GM19099 (cell line): Measurements from ENCODE around the gene ABCA4.

Experiments used
- POLR2A ChIP-seq: IDR thresholded peaks from 3 replicates; pipeline ENCODE4 v1.6.1; 2011; ENCODE audit warnings: low read depth; ENCODE audit not compliant: insufficient read length; ENCODE audit errors: extremely low read depth

ABCA4 gene

GRCh38 chr1:94099303-94099702 is 21.6 kb downstream of the ABCA4 start:
- no peak for TF ChIP-seq POLR2A

- no peak for TF ChIP-seq POLR2A
Measured at GRCh38 chr1:94098585-94099111, 22.3 kb downstream of the ABCA4 start.

DNA sequence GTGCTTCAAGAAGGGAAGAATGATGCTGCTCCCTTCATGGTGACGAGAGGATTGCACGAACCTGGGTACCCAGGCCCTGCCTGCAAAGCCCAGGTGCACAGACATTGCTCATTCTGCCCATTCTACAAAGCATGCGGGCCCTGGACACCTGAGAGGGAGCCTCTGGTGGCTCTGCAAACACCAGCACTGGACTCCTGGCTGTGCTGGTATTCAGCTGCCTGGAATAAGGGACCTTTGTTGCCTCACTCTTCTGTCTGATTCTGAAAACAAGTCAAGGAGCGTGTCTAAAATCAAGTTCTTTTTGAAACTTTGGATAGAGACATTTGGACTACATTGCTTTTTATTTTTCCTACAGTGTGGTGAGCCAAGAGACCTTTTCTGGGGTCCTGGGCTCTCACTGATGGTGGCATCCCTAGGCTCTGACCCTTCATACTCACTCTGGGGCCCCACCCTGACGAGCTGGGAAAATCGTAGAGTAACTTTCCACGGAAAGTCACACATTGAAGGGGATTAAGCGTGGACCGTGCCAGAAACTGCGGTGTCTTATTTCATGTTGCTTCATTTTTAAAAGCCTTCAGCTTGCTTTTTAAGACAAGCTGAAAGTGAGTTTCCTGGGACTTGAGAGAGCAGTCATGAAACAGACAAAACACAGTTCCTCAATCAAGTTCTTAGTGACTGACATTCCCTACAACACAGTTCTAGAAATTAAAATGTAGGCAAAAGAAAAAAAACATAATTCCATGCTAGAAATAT is 24.0 kb downstream of the ABCA4 start:
- TF ChIP-seq POLR2A, result no peak

- TF ChIP-seq POLR2A, result no peak
Measured at GRCh38 chr1:94095744-94096469, 25.0 kb downstream of the ABCA4 start.

GRCh38 chr1:94095112-94095637 is 25.8 kb downstream of the ABCA4 start:
- TF ChIP-seq POLR2A, result no peak

GRCh38 chr1:94094469-94095111 is 26.4 kb downstream of the ABCA4 start:
- no peak for TF ChIP-seq POLR2A

- TF ChIP-seq POLR2A, result no peak
Measured at GRCh38 chr1:94093996-94094395, 27.0 kb downstream of the ABCA4 start.

GRCh38 chr1:94093396-94093795 is 27.6 kb downstream of the ABCA4 start:
- TF ChIP-seq POLR2A, result no peak

- no peak for TF ChIP-seq POLR2A
Measured at GRCh38 chr1:94092210-94092613, 28.7 kb downstream of the ABCA4 start.

GRCh38 chr1:94090761-94091160 is 30.2 kb downstream of the ABCA4 start:
- no peak for TF ChIP-seq POLR2A

DNA sequence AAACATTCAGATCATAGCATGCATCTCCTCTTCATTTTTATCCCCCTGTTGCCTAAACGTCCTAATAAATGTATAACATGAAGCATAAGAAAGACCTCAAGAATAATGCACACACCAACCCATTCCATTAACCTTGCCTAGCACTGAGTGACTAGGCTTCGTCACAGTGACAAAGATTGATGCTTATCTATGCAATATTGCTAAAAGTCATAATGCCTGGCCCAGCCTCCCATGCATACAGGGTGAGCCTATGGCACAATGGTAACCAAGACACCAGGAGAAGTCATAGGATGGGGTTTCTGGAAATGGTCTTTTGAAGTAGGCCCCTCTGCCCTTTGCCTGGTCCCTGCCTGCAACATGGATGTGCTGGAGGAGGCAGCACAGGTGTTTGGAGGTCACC is 33.8 kb downstream of the ABCA4 start:
- no peak for TF ChIP-seq POLR2A

GRCh38 chr1:94084547-94084946 is 36.4 kb downstream of the ABCA4 start:
- TF ChIP-seq POLR2A, result no peak

- TF ChIP-seq POLR2A, result no peak
Measured at GRCh38 chr1:94084085-94084484, 36.9 kb downstream of the ABCA4 start.

- no peak for TF ChIP-seq POLR2A
Measured at GRCh38 chr1:94083681-94084080, 37.3 kb downstream of the ABCA4 start.

DNA sequence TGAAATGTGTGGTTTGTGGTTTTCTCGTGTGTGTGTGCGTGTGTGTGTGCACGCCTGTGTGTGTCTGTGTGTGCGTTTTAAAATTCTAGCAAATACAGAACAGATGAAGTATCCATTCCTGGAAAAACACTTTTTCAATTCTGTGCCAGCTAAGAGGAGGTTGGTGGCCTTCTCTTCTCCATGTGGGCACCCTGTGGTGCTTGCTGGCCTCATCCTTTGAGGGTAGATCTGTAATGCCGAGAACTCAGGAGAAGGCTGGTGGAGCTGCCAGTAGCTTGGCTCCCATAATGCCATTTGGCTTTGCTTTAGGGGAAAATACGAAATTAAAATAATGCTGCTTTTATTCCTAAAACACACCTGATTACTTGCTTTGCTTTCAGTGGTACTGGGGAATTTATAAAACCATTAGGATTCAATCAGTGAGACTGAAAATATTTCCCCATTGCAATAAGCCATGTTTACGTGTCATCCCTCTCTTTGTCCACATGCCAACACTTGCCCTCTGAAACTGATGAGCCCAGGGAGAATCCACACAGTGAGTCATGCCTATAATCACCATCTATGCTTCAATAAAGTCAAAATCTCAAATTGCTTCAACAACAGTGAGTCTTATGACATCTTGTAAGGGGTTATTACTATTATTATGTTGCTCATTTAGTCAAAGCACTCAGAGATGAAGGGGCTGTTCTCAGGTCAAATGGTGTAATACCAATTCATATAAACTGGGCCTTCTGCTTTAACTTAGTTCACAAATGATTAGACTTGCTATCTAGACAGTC is 39.2 kb downstream of the ABCA4 start:
- TF ChIP-seq POLR2A, result no peak

- no peak for TF ChIP-seq POLR2A
Measured at GRCh38 chr1:94079989-94080388, 41.0 kb downstream of the ABCA4 start.
